Measurements from ENCODE around the gene ZXDB.
"Not testable (repeated sequence)": the region's sequence is repeated elsewhere in the genome, so short reads cannot be mapped to it uniquely, and the experiment has no call there.

ZXDB gene

GRCh38 chrX:57591284-57592159 is at the start of gene ZXDB:
Gene ZXDB (plus strand): TSS chrX:57592011. CDS start chrX:57592049, 38 bp downstream.
- DNase-seq = peak; percentile 48

- DNase-seq = no peak
Observed at GRCh38 chrX:57565198-57565597, 26.6 kb upstream of the ZXDB start.

GRCh38 chrX:57573754-57574153 is 18.1 kb upstream of the ZXDB start:
- DNase-seq = no peak

- not testable (repeated sequence) for DNase-seq
Observed at GRCh38 chrX:57582948-57583347, 8.9 kb upstream of the ZXDB start.

GRCh38 chrX:57583477-57583876 is 8.3 kb upstream of the ZXDB start:
- DNase-seq = no peak

GRCh38 chrX:57586360-57586759 is 5.5 kb upstream of the ZXDB start:
- no peak for DNase-seq

- no peak for DNase-seq
Observed at GRCh38 chrX:57587062-57587461, 4.7 kb upstream of the ZXDB start.

- DNase-seq = no peak
Observed at GRCh38 chrX:57587607-57588006, 4.2 kb upstream of the ZXDB start.

GRCh38 chrX:57592160-57592893 is 516 bp downstream of the ZXDB start:
- peak; percentile 13 for DNase-seq

- not testable (repeated sequence) for DNase-seq
Observed at GRCh38 chrX:57592894-57593215, 1.0 kb downstream of the ZXDB start.

GRCh38 chrX:57595381-57595811 is 3.6 kb downstream of the ZXDB start:
- DNase-seq = peak; percentile 85

- no peak for DNase-seq
Observed at GRCh38 chrX:57596109-57596508, 4.3 kb downstream of the ZXDB start.

- DNase-seq = no peak
Observed at GRCh38 chrX:57596516-57596915, 4.7 kb downstream of the ZXDB start.

- DNase-seq = no peak
Observed at GRCh38 chrX:57607295-57608187, 15.7 kb downstream of the ZXDB start.

GRCh38 chrX:57613351-57613750 is 21.5 kb downstream of the ZXDB start:
- DNase-seq = not testable (repeated sequence)

- not testable (repeated sequence) for DNase-seq
Observed at GRCh38 chrX:57629438-57629837, 37.6 kb downstream of the ZXDB start.

- DNase-seq = no peak
Observed at GRCh38 chrX:57640674-57641016, 48.8 kb downstream of the ZXDB start.

GRCh38 chrX:57641338-57641737 is 49.5 kb downstream of the ZXDB start:
- no peak for DNase-seq

- DNase-seq = no peak
Observed at GRCh38 chrX:57643698-57644097, 51.9 kb downstream of the ZXDB start.

GRCh38 chrX:57647020-57647419 is 55.2 kb downstream of the ZXDB start:
- DNase-seq = no peak

Data from HCEC 1CT (cell line).